ENCODE data around the gene INS. TPM values are rescaled to one million over a fixed set of nuclear protein-coding genes. Genes with fewer than 3 reads are reported as not detected.

INS gene
- polyA plus RNA-seq, 2 of the 4 experiments (the other 2 are of a cell fraction) = not detected

- Histone ChIP-seq H3K9me3 (no peaks in the 10 kb centered on the region), H3K4me1 (no peaks in the 10 kb centered on the region), H3K27ac (no peak overlapping the region), H3K4me2 (no peak overlapping the region), H3K4me3 (no peak overlapping the region)
- no peak for FAIRE-seq
- no peak for ATAC-seq
- 74% methylated on average over 14 of the region's 17 CpGs for WGBS (ENCODE audit: missing lambda C conversion rate)
- ChIA-PET POLR2A (interaction anchor here (0.6 kb wide), 1 partner anchor 525 kb away, joined by 5 read pairs; no protein-coding TSS in a partner anchor), CTCF (interaction anchor here (1.1 to 25.5 kb wide), 14 partner anchors 10 to 515 kb away, joined by 3 to 1333 read pairs (median 104); partner anchors contain the start of genes INS, LSP1, MRPL23 and SYT8)
- DNase-seq (ENCODE audit: low read depth in 1 of 2, low spot score in 1 of 2) = no peak
- TF ChIP-seq ZFP36 (IDR thresholded peaks at IDR 0.05; ENCODE audit: borderline replicate concordance, partially characterized antibody) = no peak
- TF ChIP-seq MAFK (IDR thresholded peaks at IDR 0.05; ENCODE audit: partially characterized antibody) = peak; percentile 70
Observed at GRCh38 chr11:2154889-2155288, 6.1 kb downstream of the INS start.

GRCh38 chr11:2154195-2154585, 6.8 kb downstream of the INS start:
- 86% methylated on average over 3 of the region's 7 CpGs for WGBS (ENCODE audit: missing lambda C conversion rate)
- POLR2A ChIA-PET = no interaction called here

GRCh38 chr11:2153581-2154194, 7.3 kb downstream of the INS start:
- no peak overlapping the region for H3K4me3 ChIP-seq
- H3K27ac ChIP-seq = no peak overlapping the region
- no peak for ATAC-seq
- ChIA-PET CTCF (interaction anchor here (0.7 to 25.5 kb wide), 27 partner anchors 10 to 558 kb away, joined by 3 to 1333 read pairs (median 25); partner anchors contain the start of genes IGF2, INS, MRPL23 and PRR33), POLR2A (no interaction called here)
- no peak overlapping the region for H3K4me2 ChIP-seq
- no peaks in the 10 kb centered on the region for H3K9me3 ChIP-seq
- no peak for DNase-seq (ENCODE audit: low read depth in 1 of 2, low spot score in 1 of 2)
- no peaks in the 10 kb centered on the region for H3K4me1 ChIP-seq
- no peak for FAIRE-seq
- TF ChIP-seq KDM5A (IDR thresholded peaks at IDR 0.05) (no peak), ATOH8 (CRISPR knock-in tag; IDR thresholded peaks at IDR 0.05; ENCODE audit: low read depth) (no peak), ZSCAN20 (CRISPR knock-in tag; IDR thresholded peaks at IDR 0.05) (no peak), HDAC2 (IDR thresholded peaks at IDR 0.05) (no peak), ESRRA (IDR thresholded peaks at IDR 0.05; ENCODE audit: borderline replicate concordance, low read length) (no peak), HES2 (IDR thresholded peaks at IDR 0.05) (no peak), NR3C1 (IDR thresholded peaks at IDR 0.05) (no peak), BCL3 (IDR thresholded peaks at IDR 0.05) (no peak)
- 64% methylated on average over 14 of the region's 14 CpGs for WGBS (ENCODE audit: missing lambda C conversion rate)

More at GRCh38 chr11:2154195-2154585, 6.8 kb downstream of the INS start:
- CTCF ChIA-PET = interaction anchor here (1.1 to 25.5 kb wide), 19 partner anchors 10 to 559 kb away, joined by 3 to 1333 read pairs (median 30); partner anchors contain the start of genes IGF2, INS, MRPL23 and PRR33
- Histone ChIP-seq H3K9me3 (no peaks in the 10 kb centered on the region), H3K4me1 (no peaks in the 10 kb centered on the region), H3K27ac (no peak overlapping the region), H3K4me3 (no peak overlapping the region), H3K4me2 (no peak overlapping the region)
- FAIRE-seq = no peak
- ATAC-seq = no peak
- TF ChIP-seq CEBPB (IDR thresholded peaks at IDR 0.05) (no peak), MYC (IDR thresholded peaks at IDR 0.05; ENCODE audit: borderline replicate concordance, low read length) (no peak), SMC3 (IDR thresholded peaks at IDR 0.05) (no peak), E2F6 (IDR thresholded peaks at IDR 0.05; ENCODE audit: borderline replicate concordance, low read depth) (no peak), ZFP36 (IDR thresholded peaks at IDR 0.05; ENCODE audit: borderline replicate concordance, partially characterized antibody) (peak; percentile 83), HDAC2 (IDR thresholded peaks at IDR 0.05) (no peak), MAX (IDR thresholded peaks at IDR 0.05) (no peak), MAZ (IDR thresholded peaks at IDR 0.05; ENCODE audit: borderline replicate concordance, low read depth, low read length) (no peak)
- no peak for DNase-seq (ENCODE audit: low read depth in 1 of 2, low spot score in 1 of 2)

All from A549 (cell line).